HFFc6 (cell line): Measurements from ENCODE around the gene CLCNKA. TPM values are rescaled to one million over a fixed set of nuclear protein-coding genes. Genes with fewer than 3 reads are reported as not detected.

Experiments
- DNase-seq: peaks from one replicate; pipeline ENCODE4 v3.0.0-alpha.2; 2018
- H3K27ac Mint-ChIP-seq: 2 replicates; pipeline ENCODE4 v1.8.0; 2020; ENCODE audit warnings: mild to moderate bottlenecking, mixed read lengths
- H3K27me3 Mint-ChIP-seq: 2 replicates; pipeline ENCODE4 v1.8.0; 2021; ENCODE audit warnings: mild to moderate bottlenecking, moderate library complexity, mixed read lengths; ENCODE audit not compliant: insufficient read depth
- H3K36me3 Mint-ChIP-seq: 2 replicates; pipeline ENCODE4 v1.8.0; 2021; ENCODE audit warnings: low read depth, mixed read lengths
- H3K4me1 Mint-ChIP-seq: 2 replicates; pipeline ENCODE4 v1.8.0; 2020; ENCODE audit warnings: low read depth, mixed read lengths
- H3K4me3 Mint-ChIP-seq: 2 replicates; pipeline ENCODE4 v1.8.0; 2020; ENCODE audit warnings: mild to moderate bottlenecking, moderate library complexity, mixed read lengths
- H3K9me3 Mint-ChIP-seq: 2 replicates; pipeline ENCODE4 v1.8.0; 2020; ENCODE audit warnings: mild to moderate bottlenecking, mixed read lengths
- total RNA-seq, 6 experiments: library from RNA; stranded (reverse); fragmentation: NEBNext Ultra II Directional; extraction: Animal tissue kit (Norgen Biotek cat#: 25700); gene quantifications; 2 replicates in 1 of 6; 3 replicates in 5 of 6; pipeline ENCODE4 v1.2.3, GENCODE V29; 2021
- TF ChIP-seq, protein P1 (sequence below): fragments of 200-600 bp; sonication (generic); IDR thresholded peaks from 2 replicates; pipeline ENCODE4 v1.5.0; 2021; ENCODE audit warnings: antibody characterized with exemption, mild to moderate bottlenecking

The CLCNKA gene
- total RNA-seq, 6 experiments from 2014 or later: not detected

DNA sequence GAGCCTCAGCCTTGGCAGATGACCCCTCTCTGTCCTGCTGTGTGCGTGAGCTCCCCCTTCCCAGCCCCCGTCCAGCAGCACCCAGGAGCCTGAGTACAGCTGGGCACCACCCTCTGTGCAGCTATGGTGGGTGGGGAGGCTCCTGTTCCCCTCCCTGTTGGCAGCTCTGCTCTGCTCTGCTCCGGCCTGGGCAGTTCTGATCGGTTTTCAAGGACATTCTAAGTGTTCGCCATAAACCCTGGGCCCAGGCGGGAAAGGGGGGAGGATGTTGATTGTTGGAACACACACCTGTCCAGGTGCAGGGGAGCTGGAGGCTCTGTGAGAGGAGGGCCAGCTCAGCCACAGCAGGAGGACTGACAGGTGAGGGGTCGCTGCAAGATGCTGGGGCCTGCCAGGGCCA, 21.7 kb downstream of the CLCNKA start, which contains the start of gene CLCNKB:
Gene CLCNKB (plus strand): TSS at position 262 of the 400 bp plus-strand sequence. CDS start 711 bp downstream, outside the sequence.
- peaks cover 10% of the 10 kb centered on the region for H3K27me3 Mint-ChIP-seq

DNA sequence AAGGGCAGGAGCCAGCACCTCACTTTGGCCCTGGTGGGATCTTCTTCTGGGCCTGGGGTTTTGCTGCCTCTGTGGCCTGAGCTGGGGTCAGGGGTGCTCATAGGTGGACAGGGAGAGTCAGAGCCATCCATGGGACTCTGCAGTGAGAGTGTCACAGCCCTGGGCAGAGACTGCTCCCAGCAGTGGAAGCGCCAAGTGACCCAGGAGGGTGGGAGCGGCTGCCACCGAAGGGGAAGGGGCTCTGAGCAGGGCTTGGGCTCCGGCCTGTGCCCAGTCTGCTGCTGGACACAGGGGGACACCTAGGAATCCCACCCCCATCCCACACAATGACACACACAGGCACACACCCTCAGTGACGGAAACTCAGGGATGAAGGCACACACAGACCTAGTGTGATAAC, 22.1 kb downstream of the CLCNKA start:
- DNase-seq: no peak
- TF ChIP-seq, protein P1, sequence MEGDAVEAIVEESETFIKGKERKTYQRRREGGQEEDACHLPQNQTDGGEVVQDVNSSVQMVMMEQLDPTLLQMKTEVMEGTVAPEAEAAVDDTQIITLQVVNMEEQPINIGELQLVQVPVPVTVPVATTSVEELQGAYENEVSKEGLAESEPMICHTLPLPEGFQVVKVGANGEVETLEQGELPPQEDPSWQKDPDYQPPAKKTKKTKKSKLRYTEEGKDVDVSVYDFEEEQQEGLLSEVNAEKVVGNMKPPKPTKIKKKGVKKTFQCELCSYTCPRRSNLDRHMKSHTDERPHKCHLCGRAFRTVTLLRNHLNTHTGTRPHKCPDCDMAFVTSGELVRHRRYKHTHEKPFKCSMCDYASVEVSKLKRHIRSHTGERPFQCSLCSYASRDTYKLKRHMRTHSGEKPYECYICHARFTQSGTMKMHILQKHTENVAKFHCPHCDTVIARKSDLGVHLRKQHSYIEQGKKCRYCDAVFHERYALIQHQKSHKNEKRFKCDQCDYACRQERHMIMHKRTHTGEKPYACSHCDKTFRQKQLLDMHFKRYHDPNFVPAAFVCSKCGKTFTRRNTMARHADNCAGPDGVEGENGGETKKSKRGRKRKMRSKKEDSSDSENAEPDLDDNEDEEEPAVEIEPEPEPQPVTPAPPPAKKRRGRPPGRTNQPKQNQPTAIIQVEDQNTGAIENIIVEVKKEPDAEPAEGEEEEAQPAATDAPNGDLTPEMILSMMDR: no peak
- H3K4me1 Mint-ChIP-seq: no peaks in the 10 kb centered on the region
- H3K27ac Mint-ChIP-seq: no peak overlapping the region
- peaks cover 10% of the 10 kb centered on the region for H3K27me3 Mint-ChIP-seq
- no peaks in the 10 kb centered on the region for H3K9me3 Mint-ChIP-seq
- no peaks in the 10 kb centered on the region for H3K36me3 Mint-ChIP-seq
- no peak overlapping the region for H3K4me3 Mint-ChIP-seq

More for the DNA sequence above, 21.7 kb downstream of the CLCNKA start, which contains the start of gene CLCNKB:
- Mint-ChIP-seq H3K9me3 (no peaks in the 10 kb centered on the region), H3K4me1 (no peaks in the 10 kb centered on the region), H3K27ac (no peak within 1 kb of the TSS), H3K36me3 (no peaks in the 10 kb centered on the region), H3K4me3 (no peak within 1 kb of the TSS)
- no peak for DNase-seq
- TF ChIP-seq, protein P1: no peak

DNA sequence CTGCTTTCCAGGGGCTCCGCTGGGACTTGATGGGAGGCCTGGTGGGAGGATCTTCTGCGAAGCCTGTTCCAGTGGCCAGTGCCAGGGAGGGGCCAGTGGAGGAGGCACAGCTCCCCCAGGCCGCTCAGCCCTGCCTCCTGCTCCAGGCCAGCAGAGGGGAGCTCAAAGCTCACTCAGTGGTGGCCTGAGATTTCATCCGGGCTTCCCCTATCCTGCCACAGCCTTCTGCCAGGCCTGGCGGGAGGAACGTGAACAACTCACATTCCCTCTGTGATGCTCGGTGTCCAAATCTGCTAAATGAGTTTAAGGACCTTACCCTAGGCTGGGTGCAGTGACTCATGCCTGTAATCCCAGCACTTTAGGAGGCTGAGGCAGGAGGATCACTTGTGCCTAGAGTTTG, 25.0 kb downstream of the CLCNKA start:
- H3K9me3 Mint-ChIP-seq: no peaks in the 10 kb centered on the region
- no peak overlapping the region for H3K27ac Mint-ChIP-seq
- H3K36me3 Mint-ChIP-seq: no peaks in the 10 kb centered on the region
- TF ChIP-seq, protein P1: peak; percentile 16; the same call in 1 of the 2 replicates
- no peaks in the 10 kb centered on the region for H3K4me1 Mint-ChIP-seq
- H3K4me3 Mint-ChIP-seq: no peak overlapping the region
- peak; percentile 24 for DNase-seq
- H3K27me3 Mint-ChIP-seq: peaks cover 11% of the 10 kb centered on the region

DNA sequence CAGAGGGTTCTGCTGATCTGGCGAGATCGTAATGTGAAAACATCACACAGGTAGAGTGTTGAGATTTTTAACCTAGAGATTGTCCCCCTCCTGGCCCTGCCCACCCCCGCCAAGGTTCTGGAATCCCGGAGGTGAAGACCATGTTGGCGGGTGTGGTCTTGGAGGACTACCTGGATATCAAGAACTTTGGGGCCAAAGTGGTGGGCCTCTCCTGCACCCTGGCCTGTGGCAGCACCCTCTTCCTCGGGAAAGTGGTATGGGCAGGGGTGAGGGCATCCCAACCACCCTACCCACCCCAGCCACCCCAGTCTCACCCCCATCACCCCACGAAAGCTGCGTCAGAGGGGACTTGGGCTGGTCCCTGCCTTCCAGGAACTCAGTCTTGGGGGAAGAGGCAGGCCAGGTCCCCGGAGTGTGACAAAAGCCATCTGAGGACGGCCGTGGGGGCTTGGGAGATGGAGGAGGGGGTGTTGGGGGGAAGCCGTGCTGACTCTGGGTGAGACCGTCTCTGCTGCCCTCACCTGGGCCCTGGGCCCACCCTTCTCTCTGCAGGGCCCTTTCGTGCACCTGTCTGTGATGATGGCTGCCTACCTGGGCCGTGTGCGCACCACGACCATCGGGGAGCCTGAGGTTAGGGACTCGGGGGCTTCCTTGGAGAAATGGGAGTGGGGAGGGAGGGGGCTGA, 26.1 kb downstream of the CLCNKA start:
- no peak overlapping the region for H3K4me3 Mint-ChIP-seq
- no peak for DNase-seq
- H3K4me1 Mint-ChIP-seq: no peaks in the 10 kb centered on the region
- TF ChIP-seq, protein P1: no peak
- peaks cover 9% of the 10 kb centered on the region for H3K27me3 Mint-ChIP-seq
- no peaks in the 10 kb centered on the region for H3K36me3 Mint-ChIP-seq
- no peak overlapping the region for H3K27ac Mint-ChIP-seq
- no peaks in the 10 kb centered on the region for H3K9me3 Mint-ChIP-seq

DNA sequence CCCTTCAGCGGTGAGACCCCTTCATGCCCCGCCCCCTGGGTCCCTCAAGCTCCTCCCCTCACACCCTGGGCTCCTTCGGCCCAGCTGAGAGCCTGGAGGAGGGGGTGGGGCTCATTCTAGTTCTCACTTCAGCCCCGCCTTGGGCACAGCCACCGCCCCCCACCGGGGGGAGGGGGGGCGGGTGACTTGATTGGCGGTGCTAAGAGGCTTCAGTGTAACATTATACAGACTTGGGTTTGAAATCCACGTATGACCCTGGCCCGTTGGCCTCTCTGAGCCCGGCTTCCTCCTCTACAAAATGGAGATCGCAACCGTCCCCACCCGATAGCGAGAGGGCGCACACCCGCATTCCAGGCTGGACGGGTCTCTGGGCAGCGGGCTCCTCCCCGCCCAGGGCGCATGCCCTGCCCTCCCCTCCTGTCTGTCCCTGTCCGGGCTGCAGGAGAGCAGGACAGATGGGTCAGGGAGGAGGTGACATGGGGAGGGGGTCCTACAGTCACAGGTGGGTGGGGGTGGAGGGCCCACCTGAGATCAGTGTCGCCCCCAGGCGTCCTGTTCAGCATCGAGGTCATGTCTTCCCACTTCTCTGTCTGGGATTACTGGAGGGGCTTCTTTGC, 26.8 kb downstream of the CLCNKA start:
- no peak overlapping the region for H3K4me3 Mint-ChIP-seq
- H3K36me3 Mint-ChIP-seq: no peaks in the 10 kb centered on the region
- H3K9me3 Mint-ChIP-seq: no peaks in the 10 kb centered on the region
- no peaks in the 10 kb centered on the region for H3K4me1 Mint-ChIP-seq
- H3K27ac Mint-ChIP-seq: no peak overlapping the region
- no peak for DNase-seq
- TF ChIP-seq, protein P1: no peak
- peaks cover 9% of the 10 kb centered on the region for H3K27me3 Mint-ChIP-seq
